ENCODE data around the gene NDUFS6. TPM values are rescaled to one million over a fixed set of nuclear protein-coding genes. Genes with fewer than 3 reads are reported as not detected.
"Not testable (repeated sequence)": the region's sequence is repeated elsewhere in the genome, so short reads cannot be mapped to it uniquely, and the experiment has no call there.

Gene NDUFS6
- total RNA-seq, 1 donor from 2014 or later: 22.9 TPM

DNA sequence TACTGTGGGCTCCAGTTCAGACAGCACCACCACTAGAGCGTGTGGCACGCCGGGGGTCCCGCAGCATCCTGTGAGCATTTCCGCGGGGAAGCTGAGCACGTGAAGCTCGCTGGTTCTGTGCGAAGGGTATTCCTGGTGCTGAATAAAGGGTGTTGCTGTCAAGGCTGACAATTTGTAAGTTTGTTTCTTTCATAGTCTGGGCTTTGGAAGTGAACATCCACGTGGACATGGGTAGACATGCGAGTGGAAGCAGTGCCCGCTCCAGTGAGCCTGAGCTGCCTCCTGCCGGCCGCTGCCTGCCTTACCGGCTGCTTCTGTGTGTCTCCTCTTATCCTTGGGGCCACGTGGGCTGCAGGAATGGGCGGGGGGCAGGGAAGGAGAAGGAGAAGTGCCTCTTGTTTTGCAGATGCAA is 14.7 kb downstream of the NDUFS6 start:
- DNase-seq (ENCODE audit: low spot score): no peak

DNA sequence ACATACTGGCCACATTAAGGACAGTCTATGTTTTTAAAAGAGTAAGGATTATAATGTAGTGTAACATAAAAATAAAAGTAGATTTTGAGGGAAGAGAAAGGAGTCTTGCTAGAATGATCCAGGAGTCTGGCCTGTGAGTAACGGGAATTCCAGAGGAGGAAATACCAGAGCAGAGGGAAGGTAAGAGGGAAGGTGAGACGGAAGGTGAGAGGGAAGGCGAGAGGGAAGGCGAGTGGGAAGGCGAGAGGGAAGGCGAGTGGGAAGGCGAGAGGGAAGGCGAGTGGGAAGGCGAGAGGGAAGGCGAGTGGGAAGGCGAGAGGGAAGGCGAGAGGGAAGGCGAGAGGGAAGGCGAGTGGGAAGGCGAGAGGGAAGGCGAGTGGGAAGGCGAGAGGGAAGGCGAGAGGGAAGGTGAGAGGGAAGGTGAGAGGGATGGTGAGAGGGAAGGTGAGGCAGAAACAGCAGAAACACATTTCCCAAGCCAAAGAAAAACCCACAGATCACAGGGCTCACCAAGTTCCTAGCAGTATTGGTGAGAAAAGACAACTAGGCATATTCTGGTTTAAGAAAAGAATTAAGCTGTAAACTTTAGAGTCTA is 15.4 kb downstream of the NDUFS6 start:
- DNase-seq (ENCODE audit: low spot score): not testable (repeated sequence)

DNA sequence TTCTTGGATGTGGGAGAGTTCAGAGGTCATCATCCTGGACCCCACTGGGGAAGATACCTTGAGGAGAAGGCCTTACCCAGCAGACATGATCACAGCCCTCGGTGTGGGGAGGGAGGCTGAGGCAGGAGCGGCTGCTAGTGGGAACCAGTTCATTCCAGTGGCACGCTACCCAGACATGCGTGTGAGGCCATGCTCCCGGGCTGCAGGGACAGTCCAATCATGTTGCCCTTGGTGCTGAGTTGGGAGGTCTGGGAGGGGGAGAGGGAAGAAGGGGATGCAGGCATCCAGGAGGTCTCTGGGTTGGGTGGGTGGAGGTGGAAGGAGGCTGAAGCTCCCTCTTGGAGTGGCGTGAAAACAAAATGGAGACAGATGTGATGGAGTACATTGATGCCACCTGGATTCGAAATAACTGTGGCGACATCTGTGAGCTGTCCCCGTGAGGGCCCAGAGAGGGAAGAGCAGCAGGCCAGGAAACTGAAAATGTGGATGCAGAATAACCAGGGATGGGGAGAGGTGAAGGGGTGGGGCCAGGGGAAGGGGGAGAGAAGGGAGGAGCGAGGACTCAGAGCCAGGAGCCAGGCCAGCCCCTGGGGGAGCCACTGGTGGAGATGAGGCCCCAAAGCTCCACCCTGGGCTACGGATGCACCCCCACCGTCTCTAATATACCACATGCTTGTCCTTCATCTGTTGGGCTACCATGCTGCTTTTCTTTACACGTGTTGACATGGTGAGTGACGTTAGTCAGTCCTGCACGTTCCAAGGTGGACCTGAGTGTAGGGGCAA is 16.2 kb downstream of the NDUFS6 start:
- DNase-seq (ENCODE audit: low spot score): no peak

DNA sequence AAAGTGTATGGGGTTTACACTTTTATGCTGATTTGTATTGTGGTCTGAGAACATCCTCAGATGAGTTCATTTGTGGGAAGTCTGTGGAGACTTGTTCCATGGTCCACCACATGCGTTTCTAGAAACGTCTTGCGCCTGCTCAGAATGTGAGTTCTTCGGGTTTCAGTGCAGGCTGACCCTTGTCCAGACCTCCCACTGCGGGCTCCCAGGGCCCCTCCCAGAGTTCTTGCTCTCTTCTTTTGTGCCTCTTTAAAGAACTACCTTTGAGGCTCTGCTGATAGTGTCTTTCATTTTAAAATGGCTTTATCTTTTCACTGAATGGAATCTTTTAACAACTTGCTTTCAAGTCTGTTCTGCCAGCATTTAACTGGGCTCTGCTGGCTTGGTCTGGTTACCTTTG is 17.6 kb downstream of the NDUFS6 start:
- no peak for DNase-seq (ENCODE audit: low spot score)

DNA sequence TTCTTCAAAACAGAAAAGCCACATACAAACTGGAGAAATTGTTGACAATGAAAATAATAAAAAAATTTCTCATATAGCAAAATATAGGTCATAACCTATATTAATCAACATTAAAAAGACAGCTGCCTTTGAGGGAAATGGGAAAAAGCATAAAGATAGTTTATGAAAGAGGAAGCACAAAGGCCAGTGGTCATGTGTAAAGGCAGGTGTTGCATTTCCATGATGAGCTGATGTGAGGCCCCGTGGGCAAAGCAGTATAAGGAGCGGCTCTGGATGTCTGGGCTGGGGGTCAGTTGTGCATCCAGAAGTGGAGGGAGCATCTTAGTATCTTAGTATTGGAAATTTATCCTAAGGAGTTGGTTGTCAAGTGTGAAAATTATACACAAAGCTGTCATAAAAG is 18.3 kb downstream of the NDUFS6 start:
- no peak for DNase-seq (ENCODE audit: low spot score)

DNA sequence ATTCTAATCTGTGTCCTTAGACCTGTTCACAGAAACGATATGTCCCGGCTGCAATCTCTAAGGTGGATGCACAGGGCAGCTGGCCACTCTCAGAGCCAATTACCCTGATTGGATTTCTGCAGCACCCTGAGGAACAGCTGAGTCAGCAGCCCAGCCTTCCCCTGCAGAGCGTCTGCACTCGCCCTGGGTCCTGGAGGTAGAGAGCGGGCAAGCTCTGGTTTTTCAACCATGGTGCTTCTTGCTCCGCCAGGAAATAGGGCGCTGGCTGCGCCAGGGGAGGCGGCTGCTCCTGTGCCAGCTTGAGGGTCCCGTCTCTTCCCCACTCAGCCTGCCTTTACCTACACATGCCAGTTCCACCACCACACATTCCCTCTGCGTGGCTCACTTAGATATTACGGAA is 19.2 kb downstream of the NDUFS6 start:
- DNase-seq (ENCODE audit: low spot score): no peak

DNA sequence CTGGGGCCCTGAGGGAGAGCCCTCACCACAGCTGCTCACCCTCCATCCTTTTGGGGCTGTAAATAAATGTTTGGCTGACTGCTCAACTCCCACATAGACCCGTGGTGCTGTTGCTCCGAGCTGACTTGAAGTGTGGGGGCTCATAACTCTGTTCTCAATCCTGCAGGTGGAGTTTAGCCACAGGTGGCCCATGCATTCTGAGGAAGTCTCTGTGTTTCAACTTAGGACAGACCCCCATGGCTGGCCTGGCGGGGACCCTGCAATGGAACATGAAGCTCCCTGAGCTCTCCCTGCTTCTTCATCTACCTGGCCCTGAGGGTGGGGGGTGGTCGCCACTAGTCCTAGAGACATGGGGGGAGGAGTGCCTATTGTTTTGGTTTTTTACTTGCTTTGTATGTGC is 19.7 kb downstream of the NDUFS6 start:
- no peak for DNase-seq (ENCODE audit: low spot score)

DNA sequence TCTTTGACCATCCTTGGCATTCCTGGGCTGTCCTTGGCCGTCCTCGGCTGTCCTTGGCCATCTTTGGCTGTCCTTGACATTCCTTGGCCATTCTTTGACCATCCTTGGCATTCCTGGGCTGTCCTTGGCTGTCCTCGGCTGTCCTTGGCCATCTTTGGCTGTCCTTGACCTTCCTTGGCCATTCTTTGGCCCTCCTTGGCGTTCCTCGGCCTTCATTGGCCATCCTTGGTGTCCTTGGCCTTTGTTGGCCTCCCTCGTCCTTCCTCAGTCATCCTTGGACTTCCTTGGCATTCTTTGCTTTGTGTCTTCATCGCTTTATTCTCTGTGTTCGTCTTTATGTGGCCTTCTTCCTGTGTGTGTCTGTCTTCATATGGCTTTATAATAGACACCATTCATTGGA is 20.7 kb downstream of the NDUFS6 start:
- DNase-seq (ENCODE audit: low spot score): no peak

DNA sequence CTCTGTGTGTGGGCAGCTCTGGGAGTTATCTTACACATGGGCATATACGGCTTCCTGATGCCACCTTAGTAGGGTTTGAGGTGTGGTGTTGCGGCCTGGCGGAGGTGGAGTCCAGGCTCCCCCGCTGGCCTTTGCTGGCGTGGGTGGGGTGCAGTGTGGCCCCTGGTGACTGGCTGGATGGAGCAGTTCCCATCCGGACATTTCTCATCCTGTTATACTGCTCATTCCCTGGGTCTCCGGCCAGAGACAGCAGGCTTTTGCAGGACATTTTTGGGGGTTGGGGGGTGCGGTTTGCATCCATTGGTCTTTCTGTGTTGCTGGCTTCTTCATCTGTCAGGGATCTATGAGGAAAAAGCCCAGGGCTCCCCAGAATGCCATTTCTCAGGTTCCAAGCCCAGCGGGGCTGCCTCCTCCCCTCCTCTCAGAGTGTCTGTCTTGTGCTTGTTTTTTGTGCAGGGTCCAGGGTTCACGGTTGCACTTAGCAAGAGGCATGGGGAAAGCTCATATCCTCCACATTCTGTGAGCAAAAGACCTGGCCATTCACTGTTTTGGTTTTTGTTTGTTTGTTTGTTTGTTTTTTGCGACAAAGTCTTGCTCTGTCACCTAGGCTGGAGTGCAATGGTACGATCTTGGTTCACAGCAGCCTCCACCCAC is 22.3 kb downstream of the NDUFS6 start:
- no peak for DNase-seq (ENCODE audit: low spot score)

DNA sequence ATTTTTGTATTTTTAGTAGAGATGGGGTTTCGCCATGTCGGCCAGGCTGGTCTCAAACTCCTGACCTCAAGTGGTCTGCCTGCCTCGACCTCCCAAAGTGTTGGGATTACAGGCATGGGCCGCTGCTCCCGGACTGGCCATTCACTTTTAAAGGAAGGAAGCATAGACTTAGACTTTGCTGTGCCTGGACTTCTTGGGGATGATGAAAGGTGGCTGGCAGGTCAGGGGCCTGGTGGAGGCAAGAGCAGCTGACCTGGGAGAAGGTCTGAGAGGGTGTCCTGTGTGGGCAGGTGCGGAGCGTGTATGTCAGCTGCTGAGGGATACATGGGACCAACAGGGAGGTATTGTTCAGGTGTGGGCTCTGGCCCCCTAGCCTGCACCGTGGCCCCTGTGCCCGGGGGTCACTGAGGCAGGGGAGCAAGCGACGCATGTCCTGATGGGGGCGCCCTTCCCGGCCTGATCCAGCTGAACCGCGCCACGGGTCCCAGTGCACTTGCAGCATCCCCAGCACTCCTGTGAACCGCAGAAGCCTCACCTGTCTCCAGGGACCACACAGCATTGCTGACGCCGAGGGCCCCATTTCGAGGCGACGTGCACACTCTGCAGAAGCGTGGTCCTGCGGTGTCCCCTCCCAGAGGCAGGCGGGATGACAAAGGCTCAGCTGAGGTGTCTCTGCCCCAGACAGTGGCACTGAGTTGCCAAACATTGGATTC is 23.1 kb downstream of the NDUFS6 start:
- no peak for DNase-seq (ENCODE audit: low spot score)

DNA sequence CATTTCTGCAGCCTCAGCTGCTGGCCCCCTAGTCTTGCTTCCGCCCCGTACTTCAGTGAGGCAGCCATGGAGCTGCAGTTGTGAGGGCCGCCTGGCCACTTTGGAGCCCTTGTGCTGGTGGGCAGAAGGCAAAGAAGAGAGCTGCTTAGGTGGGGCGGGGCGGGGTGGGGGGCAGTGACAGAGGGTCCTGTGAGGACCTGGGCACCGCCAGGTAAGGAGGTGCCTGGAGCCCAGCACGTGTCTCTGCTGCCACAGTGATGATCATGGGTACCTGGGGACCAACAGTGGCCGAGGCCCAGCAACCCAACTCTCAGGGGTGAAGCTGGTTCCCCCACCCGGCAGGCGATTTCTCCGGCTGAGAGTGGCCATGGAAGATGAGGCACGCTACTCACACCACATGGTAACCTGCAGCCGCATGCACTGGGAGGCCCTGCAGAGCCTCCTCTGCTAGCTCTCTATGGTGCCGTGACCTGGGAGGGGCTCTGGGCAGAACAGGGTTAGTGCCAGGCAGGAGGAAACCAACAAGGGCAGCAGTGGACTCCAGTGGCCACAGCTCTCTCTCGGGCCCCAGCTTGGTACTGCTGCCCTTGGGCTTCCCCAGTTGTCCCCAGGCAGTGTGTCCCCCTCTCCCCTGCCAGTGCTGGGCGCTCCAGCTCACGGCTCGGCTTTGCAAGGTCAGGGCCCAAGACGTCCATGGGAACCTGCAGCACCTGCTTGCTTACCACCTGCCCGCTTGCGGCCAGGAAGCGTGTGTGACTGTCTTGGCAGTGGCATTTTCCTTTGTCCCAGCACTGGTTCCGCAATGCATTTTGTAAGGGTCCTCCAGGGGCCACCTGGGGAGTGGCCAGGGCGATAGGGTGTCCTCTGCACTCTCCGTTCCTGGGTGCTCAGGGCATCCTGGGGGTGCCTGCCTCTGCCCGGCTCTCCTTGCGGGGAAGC is 24.0 kb downstream of the NDUFS6 start:
- no peak for DNase-seq (ENCODE audit: low spot score)

DNA sequence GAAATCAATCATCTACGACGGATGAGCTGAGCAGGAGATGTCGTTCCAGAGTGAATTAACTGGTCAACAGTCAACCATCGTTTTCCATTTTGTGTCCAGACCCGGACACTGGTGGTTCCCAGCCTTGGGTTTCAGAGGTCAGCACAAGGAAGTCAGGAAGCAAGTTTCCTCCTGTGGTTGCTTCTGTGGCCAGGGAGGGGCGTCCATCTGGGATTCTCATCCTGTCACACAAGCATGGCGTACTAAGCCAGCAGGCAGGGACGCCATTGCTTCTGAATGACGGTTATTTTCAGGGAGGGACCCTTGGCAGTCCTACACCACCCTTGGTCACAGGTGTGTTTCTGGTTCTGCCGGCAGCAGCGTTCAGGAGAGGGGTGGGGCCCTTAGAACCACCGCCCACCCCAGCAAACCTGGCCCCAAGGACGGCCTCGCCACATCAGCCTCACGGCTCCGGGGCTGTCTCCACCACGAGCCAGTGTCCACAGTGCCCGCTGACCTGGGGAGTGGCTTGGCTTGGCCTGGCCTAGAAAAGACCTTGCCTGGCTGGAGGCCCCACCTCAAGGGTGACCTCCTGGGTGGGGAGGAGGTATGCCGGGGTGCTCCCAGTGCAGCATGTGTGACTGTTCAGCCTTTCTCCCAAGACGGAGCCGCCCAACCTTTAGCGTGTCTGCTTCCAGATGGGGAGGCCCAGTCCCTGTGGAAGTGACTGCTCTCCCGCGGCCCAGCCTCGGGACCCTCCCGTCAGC is 25.2 kb downstream of the NDUFS6 start:
- no peak for DNase-seq (ENCODE audit: low spot score)

DNA sequence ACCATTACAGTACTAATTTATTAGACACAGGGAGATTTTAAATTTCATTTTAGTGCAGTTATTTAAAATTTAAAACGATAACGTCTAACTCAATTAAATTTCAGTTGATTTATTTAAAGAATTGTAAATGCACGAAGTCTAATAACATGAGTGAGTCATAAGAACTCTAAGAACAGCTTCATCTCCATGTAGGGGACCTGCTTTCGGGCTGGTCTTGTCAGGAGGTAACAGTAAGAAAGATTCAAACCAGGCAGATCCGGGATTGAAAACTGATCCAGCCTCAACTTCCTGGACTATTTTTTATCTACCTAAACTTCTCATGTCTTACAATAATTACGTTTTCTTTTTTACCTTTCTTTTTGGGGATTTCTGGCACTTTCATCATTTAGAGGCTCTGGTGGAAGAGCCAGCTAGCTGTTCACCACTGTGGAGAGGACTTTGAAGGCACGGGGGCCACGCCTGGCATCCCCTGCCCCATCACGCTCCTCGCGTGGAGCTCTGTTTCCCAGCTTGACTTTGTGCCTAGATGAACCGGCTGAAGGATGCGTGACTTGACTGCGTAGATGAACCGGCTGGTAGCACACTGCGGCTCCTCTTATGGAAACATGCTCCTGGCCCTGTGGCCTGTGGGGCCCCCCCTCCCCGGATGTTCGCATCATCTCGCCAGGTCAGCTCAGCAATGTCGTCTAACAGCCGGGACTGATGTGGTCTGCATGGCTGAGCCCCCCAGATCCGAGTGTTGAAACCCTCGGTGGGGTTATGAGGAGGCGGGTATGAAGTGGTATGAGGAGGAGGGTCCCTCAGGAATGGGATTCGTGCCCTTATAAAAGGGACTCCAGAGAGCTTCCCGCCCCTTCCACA is 26.0 kb downstream of the NDUFS6 start:
- DNase-seq (ENCODE audit: low spot score): no peak

DNA sequence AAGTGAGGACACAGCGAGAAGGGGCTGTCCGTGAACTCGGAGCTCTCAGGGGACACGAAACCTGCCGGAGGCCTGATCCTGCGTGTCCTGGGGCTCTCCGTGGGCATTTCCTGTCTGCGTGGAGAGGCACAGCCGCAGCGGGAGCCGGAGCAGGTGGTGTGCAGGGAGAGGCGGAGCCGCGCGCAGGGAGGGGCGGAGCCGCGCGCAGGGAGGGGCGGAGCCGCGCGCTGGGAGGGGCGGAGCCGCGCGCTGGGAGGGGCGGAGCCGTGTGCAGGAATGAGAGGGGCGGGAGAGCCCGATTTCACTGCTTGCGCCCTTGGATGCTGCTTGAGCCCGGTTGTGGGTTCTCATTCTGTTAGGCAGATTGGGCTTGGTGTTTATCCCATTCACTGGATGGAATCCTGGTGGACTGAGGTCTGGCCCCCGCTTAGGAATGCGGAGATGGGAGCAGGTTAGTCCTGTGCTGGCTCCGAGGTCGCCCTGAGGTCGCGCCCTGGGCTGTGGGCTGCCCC is 26.7 kb downstream of the NDUFS6 start:
- DNase-seq (ENCODE audit: low spot score): no peak

DNA sequence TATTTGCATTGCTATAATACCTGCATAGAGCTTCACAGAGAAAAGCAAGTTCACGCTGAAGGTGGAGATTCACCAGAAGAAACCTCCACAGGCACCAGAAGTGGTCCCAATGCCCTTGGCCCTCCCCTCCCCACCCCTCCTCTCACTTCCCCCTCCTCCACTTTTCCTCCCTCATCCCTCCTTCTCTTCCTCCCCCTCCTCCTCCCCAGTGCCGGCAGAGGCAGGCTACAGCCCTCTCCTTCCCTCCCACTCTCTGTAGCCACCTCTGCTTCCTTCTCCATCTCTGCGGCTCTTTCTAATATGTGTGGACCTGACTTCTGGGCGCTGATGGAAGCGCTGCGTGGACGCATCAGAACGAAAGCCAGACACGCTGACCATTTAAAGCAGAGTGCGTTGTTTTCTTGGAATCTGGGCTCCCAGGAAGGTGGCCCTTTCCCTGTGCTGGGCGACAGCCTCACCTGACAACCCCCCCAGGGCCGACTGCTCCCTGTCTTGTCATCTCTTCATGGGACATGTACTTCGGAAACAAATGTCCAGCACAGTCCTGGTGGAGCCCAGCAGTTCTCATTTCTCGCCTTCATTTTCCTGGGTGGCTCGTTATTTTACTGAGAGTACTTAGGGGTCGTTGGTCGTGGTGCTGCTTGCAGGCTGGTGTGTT is 29.5 kb downstream of the NDUFS6 start:
- no peak for DNase-seq (ENCODE audit: low spot score)

DNA sequence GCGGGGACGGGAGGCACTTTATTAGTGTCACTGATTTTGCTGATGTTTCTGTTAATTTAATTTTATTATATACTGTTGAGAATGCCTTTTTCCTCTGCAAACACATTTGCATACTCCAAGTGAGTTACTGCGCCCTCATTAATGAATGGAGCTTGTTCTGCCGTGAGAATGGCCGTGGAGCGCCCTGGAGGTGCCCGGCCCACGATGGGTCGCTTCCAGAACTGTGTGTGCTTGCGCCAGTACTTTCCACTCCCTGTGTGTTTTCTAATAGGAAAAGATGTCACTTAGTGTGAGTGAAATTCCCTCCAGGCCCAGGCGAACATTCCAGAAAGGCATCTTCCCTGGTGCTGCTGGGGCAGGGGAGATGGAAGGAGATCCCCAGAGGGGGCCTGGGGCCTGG is 30.1 kb downstream of the NDUFS6 start:
- no peak for DNase-seq (ENCODE audit: low spot score)

DNA sequence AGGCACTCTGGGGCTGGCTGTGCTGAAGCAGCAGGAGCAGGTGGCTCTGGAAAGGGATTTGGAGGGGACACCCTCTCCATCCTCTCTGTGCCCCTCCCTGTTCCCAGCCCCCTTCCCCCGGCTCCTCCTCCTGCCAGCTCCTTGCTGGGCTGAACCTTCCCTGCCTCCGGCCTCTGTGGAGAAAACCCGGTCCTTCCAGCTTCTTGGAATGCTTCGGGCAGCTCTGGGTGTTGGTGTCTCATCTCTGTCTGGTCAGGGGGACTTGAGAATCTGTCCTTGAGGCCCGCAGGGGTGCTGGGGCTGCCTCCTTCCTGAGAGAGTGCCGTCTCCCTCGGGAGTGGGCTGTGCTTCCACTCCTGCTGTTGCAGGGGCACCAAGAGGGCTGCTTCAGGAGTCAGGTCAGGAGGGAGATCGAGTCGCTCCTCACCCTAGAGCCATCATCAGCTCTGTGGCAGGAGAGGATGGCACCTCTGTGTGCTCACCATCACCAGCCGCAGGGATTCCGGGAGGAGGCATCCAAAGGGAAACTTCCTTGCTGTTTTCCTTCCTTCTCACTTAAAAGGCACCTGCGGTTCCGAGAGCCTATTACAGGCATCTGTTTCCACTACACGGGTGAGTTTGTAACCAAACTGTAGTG is 30.6 kb downstream of the NDUFS6 start:
- DNase-seq (ENCODE audit: low spot score): no peak

DNA sequence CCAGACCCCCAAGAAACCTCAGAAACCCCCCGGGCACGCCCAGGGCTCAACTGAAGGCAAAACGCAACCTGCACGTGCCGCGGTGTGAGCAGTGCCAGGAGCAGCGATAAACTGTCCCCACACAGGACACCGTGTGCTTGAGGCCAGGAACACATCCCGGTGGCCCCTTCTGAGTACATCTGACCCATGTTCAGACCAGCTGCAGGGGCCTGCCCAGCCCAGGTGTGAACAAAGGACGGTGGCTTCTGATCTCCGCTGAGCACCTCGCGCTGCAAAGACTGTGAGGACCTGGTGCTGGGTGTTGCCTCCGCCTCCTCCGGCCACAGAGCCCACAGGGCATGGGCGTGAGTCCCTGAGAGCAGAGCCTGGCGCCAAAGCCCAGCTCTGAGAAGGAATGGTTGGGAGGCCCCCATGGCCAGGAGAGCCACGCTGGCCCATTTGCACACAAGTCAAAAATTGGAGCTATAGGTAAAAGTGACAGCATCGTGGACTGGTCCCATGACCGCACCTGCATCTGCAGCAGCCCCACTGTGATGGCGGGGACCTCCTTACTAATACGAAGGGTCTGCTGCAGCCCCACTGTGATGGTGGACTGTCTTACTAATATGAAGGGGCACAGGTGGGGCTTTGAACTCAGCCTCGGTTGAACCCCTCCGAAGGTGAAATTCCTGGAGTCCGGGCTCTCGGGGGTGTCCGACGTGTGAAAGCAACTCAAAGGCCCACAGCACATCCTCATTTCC is 31.5 kb downstream of the NDUFS6 start:
- DNase-seq (ENCODE audit: low spot score): no peak

Data from ureter (tissue), 1 donor.